ENCODE measurements around the gene JAG1. TPM values are rescaled to one million over a fixed set of nuclear protein-coding genes. Genes with fewer than 3 reads are reported as not detected.
"Not testable (repeated sequence)": the region's sequence is repeated elsewhere in the genome, so short reads cannot be mapped to it uniquely, and the experiment has no call there.

The JAG1 gene
- total and polyA plus RNA-seq, 2 donors (not counting 3 experiments of a cell fraction or from before 2014, with no cell fraction given): 19.7 to 37.0 TPM

GRCh38 chr20:10590446-10590845 lies 83.4 kb downstream of the JAG1 start:
- H3K9ac ChIP-seq (replicated peaks; ENCODE audit: extremely low read depth, insufficient read depth, low read length); BruUV-seq (replicated peaks); H3K36me3 ChIP-seq (ENCODE audit: control insufficient read depth in 2 of 2, extremely low read depth in 1 of 2, insufficient read depth in 2 of 2, low read length in 2 of 2); H3K27me3 ChIP-seq (ENCODE audit: control insufficient read depth in 2 of 2, insufficient read depth in 2 of 2, low read length in 2 of 2); H4K20me1 ChIP-seq (replicated peaks; ENCODE audit: control insufficient read depth, extremely low read depth, insufficient read depth, low read length); H3K9me1 ChIP-seq (replicated peaks; ENCODE audit: control insufficient read depth, extremely low read depth, insufficient read depth, low read length); POLR2A ChIA-PET; dilution Hi-C loops (cut with MboI; ENCODE audit: extremely low pct_ligation_motif_present, low sequenced_read_pairs); H3K9me3 ChIP-seq (replicated peaks; ENCODE audit: control insufficient read depth, insufficient read depth, low read length); DNase-seq (ENCODE audit: low read depth, low spot score); H3K4me3 ChIP-seq (replicated peaks in 1 of 3; ENCODE audit: insufficient read depth in 1 of 3, low read depth in 1 of 3, low read length in 3 of 3); intact Hi-C loops (cut with micrococcal nuclease); FAIRE-seq; H2AFZ ChIP-seq (ENCODE audit: low read depth, low read length); H3K79me2 ChIP-seq (ENCODE audit: control insufficient read depth, insufficient read depth, low read length); H3K4me2 ChIP-seq (ENCODE audit: insufficient read depth, low read length); H3K27ac ChIP-seq (ENCODE audit: insufficient read depth, low read depth, low read length): not testable (repeated sequence)
- H3K4me1 ChIP-seq (ENCODE audit: control insufficient read depth, extremely low read depth, insufficient read depth, low read length): peaks cover 19% of the 10 kb centered on the region
- CTCF ChIA-PET: interaction anchor here (0.7 to 1.5 kb wide), 4 partner anchors 13 to 54 kb away, joined by 3 read pairs; no protein-coding TSS in a partner anchor

Small RNA genes within 50 kb of the gene (microRNA-seq; reads per million reads assigned to microRNA genes)
- not detected for gene MIR6870 (ENCODE audit: borderline number of aligned reads, borderline replicate concordance)

Small RNA genes within 50 kb of the gene (small RNA-seq; reads per million reads assigned to genes)
- gene MIR6870 (ENCODE audit: insufficient read depth, insufficient read length, low read depth, low replicate concordance): not detected

Other genes with a start within 250 kb of the JAG1 start
- 10.5 and 11.1 TPM in 2 replicates for gene MKKS, start 239.8 kb downstream of the JAG1 start, total RNA-seq
- gene MKKS, start 239.8 kb downstream of the JAG1 start, polyA plus RNA-seq: 7.2 and 7.9 TPM in 2 replicates
- gene SLX4IP, start 238.7 kb downstream of the JAG1 start, total RNA-seq: 4.1 and 4.5 TPM in 2 replicates
- gene SLX4IP, start 238.7 kb downstream of the JAG1 start, polyA plus RNA-seq: 1.7 and 1.9 TPM in 2 replicates

Data from endothelial cell of umbilical vein (primary cell).